HG03354 (cell line): ENCODE measurements around the gene MPV17L2.
A peak's percentile ranks its signal among the peaks of the same experiment; 100 is the strongest.
"Not testable (repeated sequence)": the region's sequence is repeated elsewhere in the genome, so short reads cannot be mapped to it uniquely, and the experiment has no call there.

ENCODE experiments used
- ATAC-seq: cut with Tn5 transposase; IDR thresholded peaks from one replicate; pipeline ENCODE4 v1.9.1; 2021; ENCODE audit warnings: mild to moderate bottlenecking; ENCODE audit not compliant: unreplicated experiment, poor library complexity, severe bottlenecking

MPV17L2 gene

DNA sequence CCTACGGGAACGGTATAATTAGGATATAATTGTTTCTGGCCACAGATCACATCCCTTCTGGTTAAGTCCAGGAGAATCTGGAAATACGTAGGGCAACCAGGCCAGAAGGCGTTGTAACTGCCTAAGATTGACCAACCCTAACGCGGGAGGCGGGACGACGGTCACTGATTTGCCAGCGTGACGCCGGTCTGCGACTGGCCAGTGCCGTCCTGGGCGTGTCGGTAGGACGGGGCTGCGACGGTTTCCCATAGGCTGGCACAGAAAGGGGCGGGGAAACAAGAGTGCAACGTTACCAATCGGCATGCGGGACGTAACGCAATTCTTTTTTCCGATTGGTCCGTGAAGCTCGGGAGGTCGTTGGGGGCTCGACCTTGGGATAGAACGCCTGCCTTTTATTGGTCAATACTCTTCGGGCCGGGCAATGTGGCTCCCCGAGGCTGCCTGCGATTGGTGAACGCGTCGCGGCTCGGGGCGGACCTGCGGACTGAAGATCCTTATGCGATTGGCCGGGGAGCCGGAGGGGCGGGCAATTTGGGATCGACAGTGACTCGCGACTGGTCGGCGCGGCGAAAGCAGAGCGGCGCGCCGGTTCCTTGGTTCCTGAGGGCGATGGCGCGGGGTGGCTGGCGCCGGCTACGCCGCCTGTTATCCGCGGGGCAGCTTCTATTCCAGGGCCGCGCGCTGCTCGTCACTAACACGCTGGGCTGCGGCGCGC is at the start of gene MPV17L2:
Gene MPV17L2, plus strand, starts transcription at position 546 of the 715 bp plus-strand sequence. Its CDS starts 64 bp downstream, at position 610.
- ATAC-seq: peak; percentile 86

DNA sequence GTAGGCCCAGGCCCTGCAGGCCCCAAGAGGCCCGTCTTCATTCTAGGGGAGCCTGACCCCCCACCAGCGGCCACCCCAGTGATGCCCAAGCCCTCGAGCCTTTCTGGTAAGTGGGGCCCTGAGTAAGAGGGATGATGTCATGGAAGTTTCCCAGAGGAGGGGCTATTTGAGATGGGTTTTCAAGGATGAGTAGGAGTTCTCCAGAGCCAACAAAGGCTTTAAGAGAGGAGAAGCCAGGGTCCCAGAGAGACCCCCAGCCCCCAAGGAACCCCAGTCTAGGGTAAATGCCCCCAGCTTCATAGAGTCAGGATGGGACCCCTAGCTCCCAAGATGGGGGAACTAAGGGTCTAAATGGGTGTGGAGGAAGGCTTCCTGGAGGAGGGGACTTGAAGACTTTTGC is 49.1 kb upstream of the MPV17L2 start:
- ATAC-seq: no peak

GRCh38 chr19:18144361-18144760 is 48.7 kb upstream of the MPV17L2 start:
- no peak for ATAC-seq

- ATAC-seq: no peak
Measured at GRCh38 chr19:18144906-18145305, 48.1 kb upstream of the MPV17L2 start.

DNA sequence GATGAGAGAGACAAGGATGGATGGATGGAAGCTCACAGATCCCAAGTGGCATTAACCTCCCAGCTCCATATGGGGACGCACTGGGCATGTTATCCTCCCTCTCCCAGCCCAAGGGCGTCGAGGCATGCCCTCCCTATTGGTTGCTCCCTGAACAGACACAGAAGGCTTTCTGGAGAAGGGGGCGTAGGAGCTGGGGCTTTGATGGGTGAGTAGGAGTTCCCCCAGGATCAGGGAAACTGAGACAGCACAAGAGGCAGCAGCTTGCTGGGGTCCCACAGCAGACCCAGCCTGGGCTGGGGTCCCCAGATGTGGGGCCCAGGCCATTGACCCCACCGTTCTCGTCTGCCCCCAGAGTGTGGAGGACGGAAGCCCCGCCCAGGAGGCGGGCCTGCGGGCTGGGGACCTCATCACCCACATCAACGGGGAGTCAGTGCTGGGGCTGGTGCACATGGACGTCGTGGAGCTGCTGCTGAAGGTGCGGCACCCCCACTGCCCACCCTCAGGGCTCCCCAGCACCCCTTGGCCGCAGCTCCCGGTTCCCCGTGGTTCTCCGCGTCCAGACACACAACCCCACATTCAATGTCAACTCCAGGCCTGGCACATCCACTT is 47.5 kb upstream of the MPV17L2 start:
- ATAC-seq: no peak

- no peak for ATAC-seq
Measured at GRCh38 chr19:18147396-18147795, 45.6 kb upstream of the MPV17L2 start.

GRCh38 chr19:18149596-18149975 is 43.4 kb upstream of the MPV17L2 start:
- ATAC-seq: no peak

GRCh38 chr19:18150776-18151624 is 42.0 kb upstream of the MPV17L2 start:
- no peak for ATAC-seq

DNA sequence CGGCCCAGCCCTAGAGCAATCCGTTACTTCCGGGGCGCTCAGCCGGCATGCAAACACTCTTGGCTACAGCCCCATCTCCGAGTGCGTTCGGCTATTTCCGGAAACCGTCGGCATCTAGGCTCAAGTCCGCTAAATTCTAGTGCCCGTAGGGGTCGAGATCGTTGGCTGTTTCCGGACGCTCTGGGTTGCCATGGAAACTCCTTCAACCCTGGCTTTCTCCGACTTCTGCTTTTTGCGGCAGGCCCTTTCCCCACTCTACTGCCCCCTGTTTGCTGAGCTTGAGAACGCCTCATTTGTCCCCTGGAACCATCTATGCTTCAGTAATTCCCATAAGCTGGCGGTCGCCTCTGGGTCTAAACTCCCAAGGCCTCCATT is 40.6 kb upstream of the MPV17L2 start:
- ATAC-seq: peak; percentile 72

DNA sequence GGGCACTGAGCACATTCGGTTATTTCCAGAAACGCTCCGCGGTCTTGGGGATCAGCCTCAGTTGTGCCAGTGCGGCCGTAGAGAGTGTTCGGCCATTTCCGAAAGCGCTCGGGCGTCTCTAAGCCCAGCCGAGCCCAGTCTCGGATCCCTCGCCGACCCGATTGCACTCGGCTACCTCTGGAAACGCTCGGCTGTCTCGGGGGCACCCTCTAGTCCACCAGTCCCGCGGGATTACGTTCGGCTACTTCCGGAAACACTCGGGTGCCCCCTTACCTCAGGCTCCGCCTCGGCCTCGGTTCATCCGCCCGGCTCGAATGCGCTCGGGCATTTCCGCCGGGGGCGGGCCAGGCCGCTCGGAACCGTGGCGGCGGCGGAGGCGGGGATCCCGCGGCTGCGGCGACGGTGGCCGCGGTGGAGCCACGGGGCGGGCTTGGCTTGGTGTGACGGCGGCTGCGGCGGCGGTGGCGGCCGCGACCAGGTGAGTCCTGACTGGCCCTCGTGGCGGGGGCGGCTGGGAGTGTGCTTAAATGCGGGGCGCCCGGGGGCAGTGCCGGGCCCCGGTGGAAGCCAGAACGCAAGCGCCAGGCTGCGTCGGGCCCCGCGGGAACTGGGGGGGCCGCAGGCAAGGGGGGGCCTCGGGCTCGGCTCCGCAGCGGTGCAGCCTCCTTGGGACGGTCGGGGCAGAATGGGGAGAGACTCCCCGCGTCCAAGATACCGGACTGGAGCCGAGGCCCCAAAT is 40.0 kb upstream of the MPV17L2 start, which contains the start of gene PIK3R2:
Gene PIK3R2, plus strand, starts transcription at position 347 of the 739 bp plus-strand sequence. CDS start 2,717 bp downstream, outside the sequence.
- ATAC-seq: peak; percentile 78

- peak; percentile 2 for ATAC-seq
Measured at GRCh38 chr19:18153556-18154134, 39.4 kb upstream of the MPV17L2 start.

DNA sequence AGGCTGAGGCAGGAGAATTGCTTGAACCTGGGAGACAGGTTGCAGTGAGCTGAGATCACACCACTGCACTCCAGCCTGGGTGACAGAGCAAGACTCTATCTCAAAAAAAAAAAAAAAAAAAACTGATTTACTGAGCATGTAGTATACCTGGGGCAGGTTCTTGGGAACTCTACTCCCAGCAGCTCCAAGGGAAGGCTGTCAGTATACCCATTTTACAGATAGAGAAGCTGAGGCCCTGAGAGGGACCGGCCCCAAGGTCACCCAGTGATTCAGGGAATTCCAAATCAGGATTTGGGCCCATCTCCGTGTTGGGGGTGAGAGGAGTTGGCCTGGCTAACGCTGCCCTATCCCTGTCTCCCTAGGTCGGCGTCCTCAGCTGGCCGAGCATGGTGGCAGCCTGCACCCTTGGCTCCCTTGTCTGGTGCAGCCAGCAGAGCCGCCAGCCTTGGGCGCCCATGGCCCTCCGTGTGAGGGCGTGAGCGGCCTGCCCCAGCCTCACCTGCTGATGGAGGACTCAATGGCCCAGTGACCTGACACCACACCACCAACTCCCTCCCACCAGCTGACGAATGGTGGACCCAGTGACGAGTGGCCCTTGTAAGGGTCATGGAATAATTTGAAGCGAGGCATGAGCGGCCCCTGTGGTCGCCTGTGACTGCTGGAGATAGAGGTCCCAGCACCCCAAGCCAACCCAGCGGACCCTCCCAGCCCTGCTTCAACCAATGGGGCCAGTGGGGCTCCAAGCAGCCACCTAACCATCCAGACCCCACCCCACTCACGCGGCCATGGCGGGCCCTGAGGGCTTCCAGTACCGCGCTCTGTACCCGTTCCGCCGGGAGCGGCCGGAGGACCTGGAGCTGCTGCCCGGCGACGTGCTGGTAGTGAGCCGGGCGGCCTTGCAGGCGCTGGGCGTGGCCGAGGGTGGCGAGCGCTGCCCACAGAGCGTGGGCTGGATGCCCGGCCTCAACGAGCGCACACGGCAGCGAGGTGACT is 37.6 kb upstream of the MPV17L2 start:
- no peak for ATAC-seq

DNA sequence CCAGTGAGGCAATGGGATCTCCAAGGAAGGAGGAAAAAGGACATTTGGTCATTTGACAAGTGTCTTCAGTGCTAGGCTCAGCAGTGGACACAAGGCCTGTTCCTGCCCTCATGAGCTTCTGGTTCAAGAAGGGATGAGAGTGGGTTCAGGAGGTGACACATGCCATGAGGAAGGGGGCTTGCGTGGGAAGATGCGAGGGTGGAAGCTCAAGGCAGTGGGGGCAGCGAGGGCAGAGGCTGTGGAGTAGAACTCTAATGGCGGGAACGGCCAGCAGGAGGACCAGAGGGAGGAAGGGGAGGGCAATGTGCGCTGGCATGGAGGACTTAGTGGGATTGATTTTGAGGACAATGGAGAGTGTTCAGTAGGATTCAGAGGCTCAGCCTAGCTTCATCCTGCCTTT is 36.8 kb upstream of the MPV17L2 start:
- ATAC-seq: no peak

- no peak for ATAC-seq
Measured at GRCh38 chr19:18156841-18157464, 36.1 kb upstream of the MPV17L2 start.

DNA sequence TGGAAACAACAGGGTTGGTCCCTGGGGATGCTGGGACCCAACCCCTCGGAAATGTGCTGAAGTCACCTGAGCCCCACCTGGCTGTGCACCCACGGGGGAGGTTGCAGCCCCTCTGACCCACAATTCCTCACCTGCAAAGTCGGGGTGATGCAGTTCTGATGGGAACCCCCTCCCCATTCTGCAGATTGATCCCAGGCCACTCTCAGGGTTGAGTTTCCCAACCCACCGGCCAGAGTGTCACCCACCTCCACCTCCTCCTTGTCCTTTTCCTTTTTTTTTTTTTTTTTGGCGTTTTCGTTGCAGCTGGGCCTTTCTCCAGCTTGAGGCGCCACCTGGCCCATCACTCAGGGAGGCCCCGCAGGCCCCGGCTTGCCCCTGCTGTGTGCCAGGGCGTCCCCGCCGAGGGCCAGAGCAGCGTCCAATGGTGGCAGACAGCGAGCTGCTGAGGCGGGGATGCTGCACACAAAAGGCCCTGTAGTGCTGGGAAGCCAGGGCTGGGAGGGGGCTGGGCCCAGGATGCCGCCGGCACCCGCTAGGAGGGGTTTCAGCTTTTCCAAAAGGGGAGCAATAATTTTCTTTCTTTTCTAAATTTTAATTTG is 35.5 kb upstream of the MPV17L2 start:
- ATAC-seq: no peak

- ATAC-seq: no peak
Measured at GRCh38 chr19:18158467-18158866, 34.6 kb upstream of the MPV17L2 start.

DNA sequence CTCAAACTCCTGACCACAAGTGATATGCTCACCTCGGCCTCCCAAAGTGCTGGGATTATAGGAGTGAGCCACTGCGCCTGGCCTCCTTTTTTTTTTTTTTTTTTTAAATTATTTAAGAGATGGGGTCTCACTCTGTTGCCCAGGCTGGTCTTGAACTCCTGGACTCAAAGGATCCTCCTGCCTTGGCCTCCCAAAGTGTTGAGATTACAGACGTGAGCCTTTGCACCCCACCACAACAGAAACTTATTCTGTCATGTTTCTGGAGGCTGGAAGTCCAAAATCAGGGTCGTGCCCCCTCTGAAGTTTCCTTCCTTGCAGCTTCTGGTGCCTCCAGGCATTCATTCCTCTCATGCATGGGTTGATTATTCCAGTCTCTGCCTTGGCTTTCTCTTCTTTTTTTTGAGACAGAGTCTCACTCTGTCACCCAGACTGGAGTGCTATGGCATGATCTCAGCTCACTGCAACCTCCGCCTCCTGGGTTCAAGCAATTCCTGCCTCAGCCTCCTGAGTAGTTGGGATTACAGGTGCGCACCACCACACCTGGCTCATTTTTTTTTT is 33.9 kb upstream of the MPV17L2 start:
- not testable (repeated sequence) for ATAC-seq
